ENCODE data around the gene ABI1. TPM values are rescaled to one million over a fixed set of nuclear protein-coding genes. Genes with fewer than 3 reads are reported as not detected.

ABI1 gene
- total and polyA plus RNA-seq, 2 of the 13 experiments (the other 11 are each of a cell fraction or from before 2014, with no cell fraction given), result 20.9 to 22.9 TPM

DNA sequence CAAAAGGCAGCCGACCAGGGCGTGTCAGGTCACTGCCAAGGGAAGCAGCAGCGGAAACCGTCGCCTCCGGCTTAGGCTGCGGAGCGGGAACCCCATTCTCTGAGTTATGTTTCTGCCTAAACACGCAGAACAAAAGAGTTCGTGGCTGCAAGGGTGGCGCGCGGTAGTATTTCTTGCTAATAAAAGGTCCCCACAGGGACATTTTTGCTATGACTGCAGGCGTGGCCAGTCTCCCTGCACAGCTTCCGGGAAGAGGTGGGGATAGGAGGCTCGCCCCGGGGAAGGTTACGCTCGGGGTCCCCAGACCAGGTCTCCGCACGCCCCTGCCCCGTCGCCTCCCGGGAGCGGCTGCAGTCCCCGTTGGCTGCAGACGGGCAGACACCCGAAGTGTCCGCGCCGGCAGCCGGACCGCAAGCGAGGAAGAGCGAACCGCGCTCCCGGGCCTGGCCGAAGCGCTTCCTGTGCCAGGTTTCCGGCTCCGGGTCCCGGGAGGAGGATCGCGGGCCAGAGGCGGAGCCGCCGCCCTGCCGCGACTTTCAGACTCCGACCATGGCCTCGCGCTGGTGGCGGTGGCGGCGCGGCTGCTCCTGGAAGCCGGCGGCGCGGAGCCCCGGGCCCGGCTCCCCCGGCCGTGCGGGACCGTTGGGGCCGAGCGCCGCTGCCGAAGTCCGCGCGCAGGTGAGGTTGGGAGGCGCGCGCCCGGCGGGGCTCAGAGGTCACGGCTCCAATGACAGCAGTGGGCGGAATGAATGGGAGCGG lies 163.4 kb downstream of the ABI1 start, which contains the start of gene PDSS1 (continued):
- TF ChIP-seq, protein P1, sequence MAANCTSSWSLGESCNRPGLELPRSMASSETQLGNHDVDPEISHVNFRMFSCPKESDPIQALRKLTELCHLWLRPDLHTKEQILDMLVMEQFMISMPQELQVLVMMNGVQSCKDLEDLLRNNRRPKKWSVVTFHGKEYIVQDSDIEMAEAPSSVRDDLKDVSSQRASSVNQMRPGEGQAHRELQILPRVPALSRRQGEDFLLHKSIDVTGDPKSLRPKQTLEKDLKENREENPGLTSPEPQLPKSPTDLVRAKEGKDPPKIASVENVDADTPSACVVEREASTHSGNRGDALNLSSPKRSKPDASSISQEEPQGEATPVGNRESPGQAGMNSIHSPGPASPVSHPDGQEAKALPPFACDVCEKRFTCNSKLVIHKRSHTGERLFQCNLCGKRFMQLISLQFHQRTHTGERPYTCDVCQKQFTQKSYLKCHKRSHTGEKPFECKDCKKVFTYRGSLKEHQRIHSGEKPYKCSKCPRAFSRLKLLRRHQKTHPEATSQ (CRISPR knock-in tag; IDR thresholded peaks at IDR 0.05; ENCODE audit: borderline replicate concordance), result no peak
- TF ChIP-seq TBX3 (IDR thresholded peaks at IDR 0.05; ENCODE audit: borderline replicate concordance), result no peak
- peak; percentile 34; the same call in 1 of the 2 replicates for TF ChIP-seq KDM3A (CRISPR knock-in tag; IDR thresholded peaks at IDR 0.05; ENCODE audit: low read depth)
- no peak for TF ChIP-seq ZNF652 (CRISPR knock-in tag; IDR thresholded peaks at IDR 0.05; ENCODE audit: borderline replicate concordance, low read depth)
- no peak for TF ChIP-seq ZNF510 (CRISPR knock-in tag; IDR thresholded peaks at IDR 0.05; ENCODE audit: low read depth)
- TF ChIP-seq RFX1 (IDR thresholded peaks at IDR 0.05), result no peak
- TF ChIP-seq ZNF501 (CRISPR knock-in tag; IDR thresholded peaks at IDR 0.05), result peak; percentile 79
- TF ChIP-seq KAT2B (IDR thresholded peaks at IDR 0.05; ENCODE audit: borderline replicate concordance, low read depth, low read length), result no peak
- TF ChIP-seq, protein P2, sequence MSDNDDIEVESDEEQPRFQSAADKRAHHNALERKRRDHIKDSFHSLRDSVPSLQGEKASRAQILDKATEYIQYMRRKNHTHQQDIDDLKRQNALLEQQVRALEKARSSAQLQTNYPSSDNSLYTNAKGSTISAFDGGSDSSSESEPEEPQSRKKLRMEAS (IDR thresholded peaks at IDR 0.05), result no peak; the same call in 1 of the 2 replicates
- TF ChIP-seq, protein P3, sequence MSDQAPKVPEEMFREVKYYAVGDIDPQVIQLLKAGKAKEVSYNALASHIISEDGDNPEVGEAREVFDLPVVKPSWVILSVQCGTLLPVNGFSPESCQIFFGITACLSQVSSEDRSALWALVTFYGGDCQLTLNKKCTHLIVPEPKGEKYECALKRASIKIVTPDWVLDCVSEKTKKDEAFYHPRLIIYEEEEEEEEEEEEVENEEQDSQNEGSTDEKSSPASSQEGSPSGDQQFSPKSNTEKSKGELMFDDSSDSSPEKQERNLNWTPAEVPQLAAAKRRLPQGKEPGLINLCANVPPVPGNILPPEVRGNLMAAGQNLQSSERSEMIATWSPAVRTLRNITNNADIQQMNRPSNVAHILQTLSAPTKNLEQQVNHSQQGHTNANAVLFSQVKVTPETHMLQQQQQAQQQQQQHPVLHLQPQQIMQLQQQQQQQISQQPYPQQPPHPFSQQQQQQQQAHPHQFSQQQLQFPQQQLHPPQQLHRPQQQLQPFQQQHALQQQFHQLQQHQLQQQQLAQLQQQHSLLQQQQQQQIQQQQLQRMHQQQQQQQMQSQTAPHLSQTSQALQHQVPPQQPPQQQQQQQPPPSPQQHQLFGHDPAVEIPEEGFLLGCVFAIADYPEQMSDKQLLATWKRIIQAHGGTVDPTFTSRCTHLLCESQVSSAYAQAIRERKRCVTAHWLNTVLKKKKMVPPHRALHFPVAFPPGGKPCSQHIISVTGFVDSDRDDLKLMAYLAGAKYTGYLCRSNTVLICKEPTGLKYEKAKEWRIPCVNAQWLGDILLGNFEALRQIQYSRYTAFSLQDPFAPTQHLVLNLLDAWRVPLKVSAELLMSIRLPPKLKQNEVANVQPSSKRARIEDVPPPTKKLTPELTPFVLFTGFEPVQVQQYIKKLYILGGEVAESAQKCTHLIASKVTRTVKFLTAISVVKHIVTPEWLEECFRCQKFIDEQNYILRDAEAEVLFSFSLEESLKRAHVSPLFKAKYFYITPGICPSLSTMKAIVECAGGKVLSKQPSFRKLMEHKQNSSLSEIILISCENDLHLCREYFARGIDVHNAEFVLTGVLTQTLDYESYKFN (CRISPR knock-in tag; conservative IDR thresholded peaks at IDR 0.05), result 0 out of 2 replicates have a peak, but pooled peaks have one; percentile 21
- TF ChIP-seq, protein P4, sequence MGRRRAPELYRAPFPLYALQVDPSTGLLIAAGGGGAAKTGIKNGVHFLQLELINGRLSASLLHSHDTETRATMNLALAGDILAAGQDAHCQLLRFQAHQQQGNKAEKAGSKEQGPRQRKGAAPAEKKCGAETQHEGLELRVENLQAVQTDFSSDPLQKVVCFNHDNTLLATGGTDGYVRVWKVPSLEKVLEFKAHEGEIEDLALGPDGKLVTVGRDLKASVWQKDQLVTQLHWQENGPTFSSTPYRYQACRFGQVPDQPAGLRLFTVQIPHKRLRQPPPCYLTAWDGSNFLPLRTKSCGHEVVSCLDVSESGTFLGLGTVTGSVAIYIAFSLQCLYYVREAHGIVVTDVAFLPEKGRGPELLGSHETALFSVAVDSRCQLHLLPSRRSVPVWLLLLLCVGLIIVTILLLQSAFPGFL (CRISPR knock-in tag; IDR thresholded peaks at IDR 0.05), result no peak
- no peak for TF ChIP-seq ZNF619 (CRISPR knock-in tag; IDR thresholded peaks at IDR 0.05)
- no peak for TF ChIP-seq ZNF101 (CRISPR knock-in tag; IDR thresholded peaks at IDR 0.05; ENCODE audit: borderline replicate concordance, low read depth)
- no peak for TF ChIP-seq U2AF2 (IDR thresholded peaks at IDR 0.05; ENCODE audit: low read depth, low read length)
- TF ChIP-seq, protein P5, sequence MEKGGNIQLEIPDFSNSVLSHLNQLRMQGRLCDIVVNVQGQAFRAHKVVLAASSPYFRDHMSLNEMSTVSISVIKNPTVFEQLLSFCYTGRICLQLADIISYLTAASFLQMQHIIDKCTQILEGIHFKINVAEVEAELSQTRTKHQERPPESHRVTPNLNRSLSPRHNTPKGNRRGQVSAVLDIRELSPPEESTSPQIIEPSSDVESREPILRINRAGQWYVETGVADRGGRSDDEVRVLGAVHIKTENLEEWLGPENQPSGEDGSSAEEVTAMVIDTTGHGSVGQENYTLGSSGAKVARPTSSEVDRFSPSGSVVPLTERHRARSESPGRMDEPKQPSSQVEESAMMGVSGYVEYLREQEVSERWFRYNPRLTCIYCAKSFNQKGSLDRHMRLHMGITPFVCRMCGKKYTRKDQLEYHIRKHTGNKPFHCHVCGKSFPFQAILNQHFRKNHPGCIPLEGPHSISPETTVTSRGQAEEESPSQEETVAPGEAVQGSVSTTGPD (CRISPR knock-in tag; IDR thresholded peaks at IDR 0.05), result no peak
- no peak for TF ChIP-seq NFATC3 (CRISPR knock-in tag; IDR thresholded peaks at IDR 0.05)
- TF ChIP-seq ZNF460 (CRISPR knock-in tag; IDR thresholded peaks at IDR 0.05; ENCODE audit: borderline replicate concordance), result no peak
- TF ChIP-seq TARDBP (CRISPR knock-in tag; IDR thresholded peaks at IDR 0.05), result no peak
